GM06990 (cell line): ENCODE data around the gene KCNK5.

Source experiments
- DNase-seq: peaks from one replicate; pipeline ENCODE4 v3.0.0-alpha.2; 2011; ENCODE audit not compliant: insufficient read length; ENCODE audit errors: extremely low read depth
- H3K27me3 ChIP-seq: replicated peaks from 2 replicates; pipeline ENCODE4 v1.6.0; 2011; ENCODE audit warnings: low read length; ENCODE audit not compliant: control insufficient read depth, insufficient read depth
- H3K36me3 ChIP-seq: 2 replicates; pipeline ENCODE4 v1.5.1; 2011; ENCODE audit warnings: low read length; ENCODE audit not compliant: control insufficient read depth, insufficient read depth
- H3K4me3 ChIP-seq: replicated peaks from 2 replicates; pipeline ENCODE4 v1.5.1; 2011; ENCODE audit warnings: low read depth, mild to moderate bottlenecking, control low read depth, low read length
- CTCF ChIP-seq: IDR thresholded peaks from 2 replicates; pipeline ENCODE4 v1.5.1; 2011; ENCODE audit warnings: low read length, control low read depth, mild to moderate bottlenecking, inconsistent platforms; ENCODE audit not compliant: insufficient read depth, poor library complexity, severe bottlenecking

Gene KCNK5

GRCh38 chr6:39196673-39197091, 32.6 kb downstream of the KCNK5 start:
- Histone ChIP-seq H3K4me3 (no peak overlapping the region), H3K27me3 (no peaks in the 10 kb centered on the region), H3K36me3 (no peaks in the 10 kb centered on the region)
- DNase-seq, result no peak
- TF ChIP-seq CTCF, result no peak

- DNase-seq, result no peak
- Histone ChIP-seq H3K27me3 (no peaks in the 10 kb centered on the region), H3K4me3 (no peak overlapping the region), H3K36me3 (no peaks in the 10 kb centered on the region)
- no peak for TF ChIP-seq CTCF
These were observed 33.4 kb downstream of the KCNK5 start for GRCh38 chr6:39195792-39196385.

GRCh38 chr6:39194466-39194865, 34.8 kb downstream of the KCNK5 start:
- DNase-seq, result no peak
- Histone ChIP-seq H3K36me3 (no peaks in the 10 kb centered on the region), H3K27me3 (no peaks in the 10 kb centered on the region), H3K4me3 (no peak overlapping the region)
- no peak for TF ChIP-seq CTCF

GRCh38 chr6:39193201-39193791, 36.0 kb downstream of the KCNK5 start:
- no peaks in the 10 kb centered on the region for H3K36me3 ChIP-seq
- no peak overlapping the region for H3K4me3 ChIP-seq
- no peak for DNase-seq
- TF ChIP-seq CTCF, result no peak
- no peaks in the 10 kb centered on the region for H3K27me3 ChIP-seq

GRCh38 chr6:39192736-39193135, 36.5 kb downstream of the KCNK5 start:
- DNase-seq, result no peak

More at GRCh38 chr6:39192736-39193135, 36.5 kb downstream of the KCNK5 start:
- no peak for TF ChIP-seq CTCF
- no peaks in the 10 kb centered on the region for H3K36me3 ChIP-seq
- no peak overlapping the region for H3K4me3 ChIP-seq
- no peaks in the 10 kb centered on the region for H3K27me3 ChIP-seq
